ENCODE measurements around the gene ADRA1B. TPM values are rescaled to one million over a fixed set of nuclear protein-coding genes. Genes with fewer than 3 reads are reported as not detected.

Gene ADRA1B
- total RNA-seq, 1 donor from 2014 or later, result 2.9 TPM

DNA sequence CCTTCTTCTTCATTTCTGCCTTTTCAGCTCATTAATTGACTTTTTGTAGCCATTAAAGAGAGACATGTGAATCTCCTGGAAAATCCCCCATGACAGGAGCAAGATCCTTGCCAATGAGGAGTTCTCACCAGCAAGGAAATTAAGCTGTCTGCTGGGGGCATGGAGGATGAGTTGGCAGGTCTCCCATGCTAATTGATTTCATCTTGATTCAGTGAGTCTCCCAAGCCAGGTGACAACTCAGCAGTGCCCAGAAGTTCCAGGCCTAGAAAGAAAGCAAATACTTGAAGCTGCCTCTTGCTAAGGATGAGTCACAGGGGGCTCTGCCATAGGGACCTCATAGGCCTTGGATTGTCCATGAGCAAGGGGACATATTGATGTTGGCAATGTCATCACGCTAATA lies 30.0 kb upstream of the ADRA1B start:
- TF ChIP-seq, protein P1, sequence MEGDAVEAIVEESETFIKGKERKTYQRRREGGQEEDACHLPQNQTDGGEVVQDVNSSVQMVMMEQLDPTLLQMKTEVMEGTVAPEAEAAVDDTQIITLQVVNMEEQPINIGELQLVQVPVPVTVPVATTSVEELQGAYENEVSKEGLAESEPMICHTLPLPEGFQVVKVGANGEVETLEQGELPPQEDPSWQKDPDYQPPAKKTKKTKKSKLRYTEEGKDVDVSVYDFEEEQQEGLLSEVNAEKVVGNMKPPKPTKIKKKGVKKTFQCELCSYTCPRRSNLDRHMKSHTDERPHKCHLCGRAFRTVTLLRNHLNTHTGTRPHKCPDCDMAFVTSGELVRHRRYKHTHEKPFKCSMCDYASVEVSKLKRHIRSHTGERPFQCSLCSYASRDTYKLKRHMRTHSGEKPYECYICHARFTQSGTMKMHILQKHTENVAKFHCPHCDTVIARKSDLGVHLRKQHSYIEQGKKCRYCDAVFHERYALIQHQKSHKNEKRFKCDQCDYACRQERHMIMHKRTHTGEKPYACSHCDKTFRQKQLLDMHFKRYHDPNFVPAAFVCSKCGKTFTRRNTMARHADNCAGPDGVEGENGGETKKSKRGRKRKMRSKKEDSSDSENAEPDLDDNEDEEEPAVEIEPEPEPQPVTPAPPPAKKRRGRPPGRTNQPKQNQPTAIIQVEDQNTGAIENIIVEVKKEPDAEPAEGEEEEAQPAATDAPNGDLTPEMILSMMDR (conservative IDR thresholded peaks at IDR 0.05), result no peak
- Mint-ChIP-seq H3K27ac (no peak overlapping the region), H3K27me3 (peaks cover 6% of the 10 kb centered on the region), H3K4me1 (ENCODE audit: unreplicated experiment) (no peaks in the 10 kb centered on the region), H3K4me3 (no peak overlapping the region), H3K36me3 (no peaks in the 10 kb centered on the region), H3K9me3 (no peaks in the 10 kb centered on the region)
- no peak for DNase-seq (ENCODE audit: extremely low spot score, unreplicated experiment)

DNA sequence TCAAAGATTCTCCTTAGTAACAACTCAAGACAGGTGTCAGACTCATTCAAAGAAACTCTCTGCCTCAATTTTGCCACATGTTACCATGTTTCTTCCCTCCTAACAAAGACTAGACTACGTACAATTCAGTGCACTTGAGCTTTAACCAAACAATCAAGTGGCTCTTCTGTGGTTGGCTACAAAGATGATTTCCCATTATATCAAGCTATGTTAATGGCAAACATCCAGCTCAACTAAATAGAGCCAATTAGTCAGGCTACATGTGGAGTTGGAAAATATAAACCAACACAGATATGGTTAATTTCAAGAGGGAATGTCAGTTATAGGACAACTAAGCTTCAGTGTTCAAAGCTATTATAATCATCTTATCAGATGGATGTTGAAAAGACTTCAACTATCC lies 29.2 kb upstream of the ADRA1B start:
- Mint-ChIP-seq H3K9me3 (no peaks in the 10 kb centered on the region), H3K27ac (no peak overlapping the region), H3K27me3 (peaks cover 4% of the 10 kb centered on the region), H3K36me3 (no peaks in the 10 kb centered on the region), H3K4me1 (ENCODE audit: unreplicated experiment) (no peaks in the 10 kb centered on the region), H3K4me3 (no peak overlapping the region)
- TF ChIP-seq, protein P1 (conservative IDR thresholded peaks at IDR 0.05), result no peak
- DNase-seq (ENCODE audit: extremely low spot score, unreplicated experiment), result no peak

DNA sequence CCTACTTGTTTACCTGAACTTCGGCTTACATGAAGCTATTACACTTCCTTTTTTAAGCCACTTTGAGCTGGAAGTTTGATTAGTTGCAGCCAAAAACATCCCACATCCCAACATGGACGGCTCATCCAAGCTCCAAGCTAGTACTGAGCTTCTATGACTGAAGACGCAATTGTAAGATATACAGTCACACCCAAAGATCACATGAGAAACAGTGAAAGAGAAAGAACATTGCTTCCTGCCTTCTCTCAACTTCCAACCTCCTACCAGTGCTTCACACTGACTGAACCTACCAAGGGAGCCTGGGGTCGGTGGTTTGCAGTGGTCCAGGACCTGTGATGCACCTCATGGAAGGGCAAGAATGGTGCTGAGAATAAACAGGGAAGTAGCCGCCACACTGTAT lies 27.4 kb upstream of the ADRA1B start:
- TF ChIP-seq, protein P1 (conservative IDR thresholded peaks at IDR 0.05), result no peak
- no peak overlapping the region for H3K4me3 Mint-ChIP-seq

DNA sequence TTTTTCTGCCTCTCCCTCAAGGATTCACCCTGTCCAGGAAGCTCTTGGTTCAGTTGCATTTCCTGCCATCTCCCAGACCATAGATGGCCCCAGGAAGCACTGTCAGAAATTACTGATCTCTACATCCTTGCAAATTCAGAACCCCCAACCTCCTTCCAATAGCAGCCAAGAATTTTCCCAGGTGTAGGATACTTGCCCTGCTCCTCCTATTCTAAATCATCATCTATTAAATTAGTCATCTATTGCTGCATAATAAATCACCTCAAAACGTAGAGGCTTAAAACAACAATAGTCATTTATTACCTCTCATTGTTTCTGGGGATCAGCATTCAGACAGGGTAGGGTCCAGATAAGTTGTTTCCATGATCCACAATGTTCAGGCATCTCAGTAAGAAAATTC lies 26.1 kb upstream of the ADRA1B start:
- no peak overlapping the region for H3K27ac Mint-ChIP-seq
- no peaks in the 10 kb centered on the region for H3K9me3 Mint-ChIP-seq
- no peaks in the 10 kb centered on the region for H3K36me3 Mint-ChIP-seq
- DNase-seq (ENCODE audit: extremely low spot score, unreplicated experiment), result no peak
- TF ChIP-seq, protein P1 (conservative IDR thresholded peaks at IDR 0.05), result no peak
- H3K4me1 Mint-ChIP-seq (ENCODE audit: unreplicated experiment), result no peaks in the 10 kb centered on the region
- no peak overlapping the region for H3K4me3 Mint-ChIP-seq
- peaks cover 10% of the 10 kb centered on the region for H3K27me3 Mint-ChIP-seq

More for the DNA sequence above, 27.4 kb upstream of the ADRA1B start:
- H3K4me1 Mint-ChIP-seq (ENCODE audit: unreplicated experiment), result no peaks in the 10 kb centered on the region
- no peak overlapping the region for H3K27ac Mint-ChIP-seq
- H3K36me3 Mint-ChIP-seq, result no peaks in the 10 kb centered on the region
- no peak for DNase-seq (ENCODE audit: extremely low spot score, unreplicated experiment)
- peaks cover 7% of the 10 kb centered on the region for H3K27me3 Mint-ChIP-seq
- H3K9me3 Mint-ChIP-seq, result no peaks in the 10 kb centered on the region

DNA sequence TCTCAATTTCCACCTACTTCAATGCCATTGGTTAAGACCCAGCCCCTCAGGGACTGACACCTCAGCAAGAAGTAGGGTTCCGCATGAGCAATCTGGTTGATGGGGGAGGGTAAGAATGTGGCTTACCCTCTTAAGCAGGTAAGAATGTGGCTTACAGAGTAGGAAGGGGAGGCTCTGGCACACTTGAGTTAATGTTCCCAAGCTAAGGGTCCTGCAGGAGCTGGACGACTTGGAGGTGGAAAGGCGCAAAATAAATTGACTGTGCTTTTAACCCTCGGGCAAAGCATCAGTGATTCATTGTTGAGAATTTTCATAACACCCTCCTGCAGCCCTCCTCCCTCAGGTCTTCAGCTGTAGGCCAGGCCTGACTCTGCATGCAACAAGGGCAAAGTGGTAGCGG lies 24.9 kb upstream of the ADRA1B start:
- Mint-ChIP-seq H3K4me1 (ENCODE audit: unreplicated experiment) (no peaks in the 10 kb centered on the region), H3K36me3 (no peaks in the 10 kb centered on the region), H3K27ac (no peak overlapping the region), H3K27me3 (peaks cover 11% of the 10 kb centered on the region), H3K9me3 (no peaks in the 10 kb centered on the region), H3K4me3 (no peak overlapping the region)
- DNase-seq (ENCODE audit: extremely low spot score, unreplicated experiment), result no peak
- TF ChIP-seq, protein P1 (conservative IDR thresholded peaks at IDR 0.05), result no peak
